Measurements from ENCODE around the gene DIAPH2. TPM values are rescaled to one million over a fixed set of nuclear protein-coding genes. Genes with fewer than 3 reads are reported as not detected.

Gene DIAPH2
- total and polyA plus RNA-seq, 9 of the 15 experiments (the other 6 are each of a cell fraction or from before 2014, with no cell fraction given), result 0.01 to 0.18 (median 0.07) TPM; not detected in 1

DNA sequence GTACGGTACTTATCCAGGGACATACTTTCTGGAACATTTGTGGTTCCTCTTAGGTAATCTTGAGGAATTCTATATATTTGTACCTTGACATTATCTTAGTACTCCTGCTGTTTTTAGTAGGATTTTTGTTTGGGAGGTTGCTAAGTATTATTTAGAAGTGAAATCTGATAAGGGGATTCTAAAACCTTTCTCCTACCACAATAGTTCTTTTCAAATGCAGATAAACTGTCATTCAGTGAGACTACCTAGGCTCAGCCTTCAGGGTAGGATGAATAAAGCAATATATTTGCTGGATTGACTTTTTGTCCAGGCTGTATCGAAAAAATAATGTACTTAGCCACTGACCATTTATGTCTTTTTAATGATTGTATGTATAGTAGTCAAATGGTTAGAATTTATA is 25.4 kb downstream of the DIAPH2 start:
- Histone ChIP-seq H3K9me3 (replicated peaks; ENCODE audit: control insufficient read depth, insufficient read depth, low read depth, low read length) (no peaks in the 10 kb centered on the region), H2AFZ (ENCODE audit: low read depth, low read length) (no peak overlapping the region), H3K9ac (ENCODE audit: insufficient read depth in 1 of 2, low read depth in 2 of 2, low read length in 2 of 2) (no peak overlapping the region), H3K9me1 (ENCODE audit: control insufficient read depth, insufficient read depth, low read length) (no peaks in the 10 kb centered on the region), H3K27ac (ENCODE audit: extremely low read depth, low read depth, low read length) (no peak overlapping the region), H3K4me1 (replicated peaks in 1 of 2; ENCODE audit: control insufficient read depth in 2 of 2, insufficient read depth in 2 of 2, low read length in 2 of 2) (no peaks in the 10 kb centered on the region), H3K4me2 (ENCODE audit: insufficient read depth, low read length) (no peak overlapping the region), H3K27me3 (ENCODE audit: control insufficient read depth in 2 of 2, insufficient read depth in 2 of 2, low read length in 2 of 2) (no peaks in the 10 kb centered on the region), H3K4me3 (no peak overlapping the region), H4K20me1 (replicated peaks; ENCODE audit: control insufficient read depth, insufficient read depth, low read length) (no peaks in the 10 kb centered on the region), H3K79me2 (ENCODE audit: control insufficient read depth, insufficient read depth, low read length) (no peaks in the 10 kb centered on the region), H3K36me3 (ENCODE audit: control insufficient read depth, insufficient read depth, low read length) (no peaks in the 10 kb centered on the region)
- CTCF ChIA-PET (ENCODE audit: low intra/inter-chr PET ratio), result no interaction called here
- 0% methylated on average over 2 of the region's 2 CpGs for WGBS (ENCODE audit: insufficient coverage, low coverage, missing lambda C conversion rate)
- FAIRE-seq, result no peak
- DNase-seq (ENCODE audit: extremely low read depth in 1 of 4, low spot score in 3 of 4), result no peak
- no TSS peak for BruUV-seq (replicated peaks)
- intact Hi-C loops (cut with micrococcal nuclease), result no loop called here
- no peak for TF ChIP-seq TCF3 (CRISPR knock-in tag; IDR thresholded peaks at IDR 0.05)
- TF ChIP-seq CHD4 (IDR thresholded peaks at IDR 0.05; ENCODE audit: insufficient read depth, insufficient replicate concordance, low read depth, low read length, poor library complexity, severe bottlenecking), result no peak
- TF ChIP-seq HSF4 (CRISPR knock-in tag; IDR thresholded peaks at IDR 0.05; ENCODE audit: borderline replicate concordance), result no peak
- TF ChIP-seq, protein P1, sequence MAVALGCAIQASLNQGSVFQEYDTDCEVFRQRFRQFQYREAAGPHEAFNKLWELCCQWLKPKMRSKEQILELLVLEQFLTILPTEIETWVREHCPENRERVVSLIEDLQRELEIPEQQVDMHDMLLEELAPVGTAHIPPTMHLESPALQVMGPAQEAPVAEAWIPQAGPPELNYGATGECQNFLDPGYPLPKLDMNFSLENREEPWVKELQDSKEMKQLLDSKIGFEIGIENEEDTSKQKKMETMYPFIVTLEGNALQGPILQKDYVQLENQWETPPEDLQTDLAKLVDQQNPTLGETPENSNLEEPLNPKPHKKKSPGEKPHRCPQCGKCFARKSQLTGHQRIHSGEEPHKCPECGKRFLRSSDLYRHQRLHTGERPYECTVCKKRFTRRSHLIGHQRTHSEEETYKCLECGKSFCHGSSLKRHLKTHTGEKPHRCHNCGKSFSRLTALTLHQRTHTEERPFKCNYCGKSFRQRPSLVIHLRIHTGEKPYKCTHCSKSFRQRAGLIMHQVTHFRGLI (CRISPR knock-in tag; IDR thresholded peaks at IDR 0.05), result no peak
- TF ChIP-seq SRSF7 (optimal IDR thresholded peaks at IDR 0.05; ENCODE audit: low read depth, low read length), result no peak
- no peak for TF ChIP-seq ELF1 (tag; IDR thresholded peaks at IDR 0.05)
- no peak for TF ChIP-seq MBD2 (IDR thresholded peaks at IDR 0.05; ENCODE audit: borderline replicate concordance, low read depth)
- TF ChIP-seq, protein P2, sequence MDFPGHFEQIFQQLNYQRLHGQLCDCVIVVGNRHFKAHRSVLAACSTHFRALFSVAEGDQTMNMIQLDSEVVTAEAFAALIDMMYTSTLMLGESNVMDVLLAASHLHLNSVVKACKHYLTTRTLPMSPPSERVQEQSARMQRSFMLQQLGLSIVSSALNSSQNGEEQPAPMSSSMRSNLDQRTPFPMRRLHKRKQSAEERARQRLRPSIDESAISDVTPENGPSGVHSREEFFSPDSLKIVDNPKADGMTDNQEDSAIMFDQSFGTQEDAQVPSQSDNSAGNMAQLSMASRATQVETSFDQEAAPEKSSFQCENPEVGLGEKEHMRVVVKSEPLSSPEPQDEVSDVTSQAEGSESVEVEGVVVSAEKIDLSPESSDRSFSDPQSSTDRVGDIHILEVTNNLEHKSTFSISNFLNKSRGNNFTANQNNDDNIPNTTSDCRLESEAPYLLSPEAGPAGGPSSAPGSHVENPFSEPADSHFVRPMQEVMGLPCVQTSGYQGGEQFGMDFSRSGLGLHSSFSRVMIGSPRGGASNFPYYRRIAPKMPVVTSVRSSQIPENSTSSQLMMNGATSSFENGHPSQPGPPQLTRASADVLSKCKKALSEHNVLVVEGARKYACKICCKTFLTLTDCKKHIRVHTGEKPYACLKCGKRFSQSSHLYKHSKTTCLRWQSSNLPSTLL (IDR thresholded peaks at IDR 0.05), result no peak
- no peak for TF ChIP-seq DNMT1 (IDR thresholded peaks at IDR 0.05)
- TF ChIP-seq ZNF134 (CRISPR knock-in tag; conservative IDR thresholded peaks at IDR 0.05), result no peak
- TF ChIP-seq, protein P3, sequence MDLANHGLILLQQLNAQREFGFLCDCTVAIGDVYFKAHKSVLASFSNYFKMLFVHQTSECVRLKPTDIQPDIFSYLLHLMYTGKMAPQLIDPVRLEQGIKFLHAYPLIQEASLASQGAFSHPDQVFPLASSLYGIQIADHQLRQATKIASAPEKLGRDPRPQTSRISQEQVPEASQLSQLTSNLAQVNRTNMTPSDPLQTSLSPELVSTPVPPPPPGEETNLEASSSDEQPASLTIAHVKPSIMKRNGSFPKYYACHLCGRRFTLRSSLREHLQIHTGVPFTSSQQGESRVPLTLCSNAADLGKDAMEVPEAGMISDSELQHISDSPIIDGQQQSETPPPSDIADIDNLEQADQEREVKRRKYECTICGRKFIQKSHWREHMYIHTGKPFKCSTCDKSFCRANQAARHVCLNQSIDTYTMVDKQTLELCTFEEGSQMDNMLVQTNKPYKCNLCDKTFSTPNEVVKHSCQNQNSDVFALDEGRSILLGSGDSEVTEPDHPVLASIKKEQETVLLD (IDR thresholded peaks at IDR 0.05), result no peak
- no peak for TF ChIP-seq FOXK1 (CRISPR knock-in tag; IDR thresholded peaks at IDR 0.05; ENCODE audit: borderline replicate concordance)
- TF ChIP-seq TBP (optimal IDR thresholded peaks at IDR 0.05; ENCODE audit: low read depth, low read length), result no peak
- no peak for TF ChIP-seq HMG20B (CRISPR knock-in tag; IDR thresholded peaks at IDR 0.05)
- no peak for ATAC-seq
- in situ Hi-C loops (cut with MboI), result no loop called here
- POLR2A ChIA-PET, result interaction anchor here (0.5 kb wide), 1 partner anchor 1315 kb away, joined by 3 read pairs; no protein-coding TSS in a partner anchor
